Smooth muscle cell (in vitro differentiated cells): Measurements from ENCODE around the gene MARVELD1. TPM values are rescaled to one million over a fixed set of nuclear protein-coding genes. Genes with fewer than 3 reads are reported as not detected.

Source experiments
- DNase-seq: peaks from one replicate; lab custom pipeline; 2025; ENCODE audit not compliant: unreplicated experiment; lab: John Stamatoyannopoulos, UW
- H2AFZ ChIP-seq: fragments of 200-600 bp; sonication (generic); 2 replicates; pipeline ENCODE4 v1.6.0; 2016; ENCODE audit warnings: antibody characterized with exemption, low read depth, mild to moderate bottlenecking
- H3F3A ChIP-seq: fragments of 200-600 bp; sonication (generic); 2 replicates; pipeline ENCODE4 v1.6.0; 2017; ENCODE audit warnings: antibody characterized with exemption, low read depth
- H3K27ac ChIP-seq: fragments of 200-600 bp; sonication (generic); 2 replicates; pipeline ENCODE4 v1.5.1; 2016; ENCODE audit warnings: low read depth, mild to moderate bottlenecking
- H3K27me3 ChIP-seq: fragments of 200-600 bp; sonication (generic); 2 replicates; pipeline ENCODE4 v1.6.1; 2016; ENCODE audit warnings: low read depth, mild to moderate bottlenecking
- H3K36me3 ChIP-seq: fragments of 200-600 bp; sonication (generic); 2 replicates; pipeline ENCODE4 v1.5.1; 2016; ENCODE audit warnings: low read depth
- H3K4me1 ChIP-seq: fragments of 200-600 bp; sonication (generic); 2 replicates; pipeline ENCODE4 v1.5.1; 2016; ENCODE audit warnings: low read depth
- H3K4me2 ChIP-seq: fragments of 200-600 bp; sonication (generic); 2 replicates; pipeline ENCODE4 v1.6.0; 2016; ENCODE audit warnings: mild to moderate bottlenecking
- H3K4me3 ChIP-seq: fragments of 200-600 bp; sonication (generic); 2 replicates; pipeline ENCODE4 v1.5.1; 2016; ENCODE audit warnings: mild to moderate bottlenecking
- H3K79me2 ChIP-seq: fragments of 200-600 bp; sonication (generic); 2 replicates; pipeline ENCODE4 v1.6.0; 2016; ENCODE audit warnings: low read depth, mild to moderate bottlenecking
- H3K9ac ChIP-seq: fragments of 200-600 bp; sonication (generic); 2 replicates; pipeline ENCODE4 v1.6.0; 2016; ENCODE audit warnings: low read depth
- H3K9me3 ChIP-seq: fragments of 200-600 bp; sonication (generic); replicated peaks from 2 replicates; pipeline ENCODE4 v1.5.1; 2016; ENCODE audit warnings: low read depth
- H4K20me1 ChIP-seq: fragments of 200-600 bp; sonication (generic); 2 replicates; pipeline ENCODE4 v1.6.0; 2016; ENCODE audit warnings: low read depth
- WGBS: methylation state at CpG from one replicate; pipeline ENCODE4 v1.1.7; 2016; ENCODE audit warnings: low lambda C conversion rate; 5-methylcytosine and 5-hydroxymethylcytosine counted together
- polyA plus RNA-seq: library from polyadenylated mRNA; unstranded; fragments of >200 nt; fragmentation: Nextera tagmentation; extraction: Ambion mirVana; gene quantifications from 2 replicates; pipeline ENCODE4 v1.2.1, GENCODE V29; 2016
- total RNA-seq: library from RNA; depleted of rRNA; stranded (reverse); fragments of >200 nt; gene quantifications from 2 replicates; pipeline ENCODE4 v1.2.3, GENCODE V29; 2014
- TF ChIP-seq, protein P1 (sequence below): fragments of 200-600 bp; sonication (generic); IDR thresholded peaks from 2 replicates; pipeline ENCODE4 v1.5.1; 2017; ENCODE audit warnings: borderline replicate concordance, mild to moderate bottlenecking, antibody characterized with exemption; ENCODE audit not compliant: insufficient read depth, poor library complexity, severe bottlenecking

The MARVELD1 gene
- total and polyA plus RNA-seq, 2 experiments from 2014 or later, result 46.3 to 132 TPM

DNA sequence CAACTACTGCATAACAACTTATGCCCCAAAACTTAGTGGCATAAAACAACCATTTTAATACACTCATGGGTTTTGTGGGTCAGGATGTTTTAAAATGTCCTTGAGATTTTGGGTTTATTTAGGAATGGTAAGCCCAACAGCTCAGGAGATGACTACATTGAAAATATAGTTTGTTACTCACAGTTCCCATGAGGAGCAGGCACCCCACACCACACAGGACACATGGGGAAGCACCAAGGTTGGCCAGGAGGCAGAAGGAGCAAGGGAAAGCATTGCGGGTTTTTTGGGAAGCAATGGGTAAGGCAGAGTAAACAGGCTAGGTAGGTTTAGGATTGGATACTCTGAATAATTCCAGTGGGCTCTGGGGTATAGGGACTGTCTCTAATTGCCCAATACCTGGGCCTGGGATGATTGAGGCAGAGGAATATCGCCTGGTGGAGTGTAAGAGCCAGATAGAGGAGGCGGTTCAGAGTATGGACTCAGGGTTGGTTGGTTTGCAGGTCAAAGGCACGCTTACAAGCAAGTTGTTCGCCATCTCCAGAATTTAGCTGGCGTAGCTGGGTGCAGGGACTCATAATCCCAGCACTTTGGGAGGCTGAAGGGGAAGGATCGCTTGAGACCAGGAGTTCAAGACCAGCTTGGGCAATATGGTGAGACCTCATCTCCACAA is 10.0 kb upstream of the MARVELD1 start:
- DNase-seq, result no peak
- H3K9ac ChIP-seq, result no peak overlapping the region
- no peak overlapping the region for H2AFZ ChIP-seq
- no peaks in the 10 kb centered on the region for H3K27me3 ChIP-seq
- no peaks in the 10 kb centered on the region for H4K20me1 ChIP-seq
- no peaks in the 10 kb centered on the region for H3K79me2 ChIP-seq
- no peak overlapping the region for H3K4me3 ChIP-seq
- no peaks in the 10 kb centered on the region for H3K4me1 ChIP-seq
- H3K4me2 ChIP-seq, result no peak overlapping the region
- WGBS, result 93% methylated on average over 7 of the region's 7 CpGs
- H3K36me3 ChIP-seq, result no peaks in the 10 kb centered on the region
- TF ChIP-seq, protein P1, sequence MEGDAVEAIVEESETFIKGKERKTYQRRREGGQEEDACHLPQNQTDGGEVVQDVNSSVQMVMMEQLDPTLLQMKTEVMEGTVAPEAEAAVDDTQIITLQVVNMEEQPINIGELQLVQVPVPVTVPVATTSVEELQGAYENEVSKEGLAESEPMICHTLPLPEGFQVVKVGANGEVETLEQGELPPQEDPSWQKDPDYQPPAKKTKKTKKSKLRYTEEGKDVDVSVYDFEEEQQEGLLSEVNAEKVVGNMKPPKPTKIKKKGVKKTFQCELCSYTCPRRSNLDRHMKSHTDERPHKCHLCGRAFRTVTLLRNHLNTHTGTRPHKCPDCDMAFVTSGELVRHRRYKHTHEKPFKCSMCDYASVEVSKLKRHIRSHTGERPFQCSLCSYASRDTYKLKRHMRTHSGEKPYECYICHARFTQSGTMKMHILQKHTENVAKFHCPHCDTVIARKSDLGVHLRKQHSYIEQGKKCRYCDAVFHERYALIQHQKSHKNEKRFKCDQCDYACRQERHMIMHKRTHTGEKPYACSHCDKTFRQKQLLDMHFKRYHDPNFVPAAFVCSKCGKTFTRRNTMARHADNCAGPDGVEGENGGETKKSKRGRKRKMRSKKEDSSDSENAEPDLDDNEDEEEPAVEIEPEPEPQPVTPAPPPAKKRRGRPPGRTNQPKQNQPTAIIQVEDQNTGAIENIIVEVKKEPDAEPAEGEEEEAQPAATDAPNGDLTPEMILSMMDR, result no peak
- no peak overlapping the region for H3K27ac ChIP-seq
- no peaks in the 10 kb centered on the region for H3F3A ChIP-seq
- H3K9me3 ChIP-seq, result no peaks in the 10 kb centered on the region

DNA sequence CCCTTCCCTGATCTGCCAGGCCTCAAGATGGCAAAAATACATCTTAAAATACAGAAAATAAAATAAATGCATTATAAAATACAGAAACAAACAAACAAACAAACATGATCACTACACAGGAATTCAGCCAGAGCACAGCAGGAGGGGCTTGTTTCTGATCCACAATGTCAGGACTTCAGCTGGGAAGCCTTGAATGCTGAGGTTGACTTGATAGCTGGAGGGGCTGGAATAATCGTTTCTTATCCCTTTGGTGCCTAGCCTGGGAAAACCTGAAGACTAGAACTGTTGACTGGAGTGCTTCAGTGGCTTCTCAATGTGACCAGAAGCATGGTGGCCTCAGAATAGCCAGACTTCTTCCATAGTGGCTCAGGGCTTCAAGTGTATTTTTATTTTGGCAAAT is 9.2 kb upstream of the MARVELD1 start:
- Histone ChIP-seq H3K4me2 (no peak overlapping the region), H3K4me1 (no peaks in the 10 kb centered on the region), H3K27ac (no peak overlapping the region), H4K20me1 (no peaks in the 10 kb centered on the region), H3K79me2 (no peaks in the 10 kb centered on the region), H2AFZ (no peak overlapping the region), H3K36me3 (no peaks in the 10 kb centered on the region), H3F3A (no peaks in the 10 kb centered on the region), H3K4me3 (no peak overlapping the region), H3K9ac (no peak overlapping the region), H3K27me3 (no peaks in the 10 kb centered on the region), H3K9me3 (no peaks in the 10 kb centered on the region)
- TF ChIP-seq, protein P1, result no peak
- 90% methylated on average over 1 of the region's 1 CpG for WGBS
- DNase-seq, result no peak

GRCh38 chr10:97705006-97705670 is 8.4 kb upstream of the MARVELD1 start:
- no peak overlapping the region for H3K9ac ChIP-seq
- H3K79me2 ChIP-seq, result no peaks in the 10 kb centered on the region
- no peaks in the 10 kb centered on the region for H3K27me3 ChIP-seq
- H3K4me1 ChIP-seq, result no peaks in the 10 kb centered on the region
- no peak for DNase-seq
- no peak overlapping the region for H3K4me3 ChIP-seq
- TF ChIP-seq, protein P1, result no peak
- H4K20me1 ChIP-seq, result no peaks in the 10 kb centered on the region
- H3K36me3 ChIP-seq, result no peaks in the 10 kb centered on the region
- H3K27ac ChIP-seq, result no peak overlapping the region
- no peak overlapping the region for H2AFZ ChIP-seq
- no peaks in the 10 kb centered on the region for H3F3A ChIP-seq
- no peak overlapping the region for H3K4me2 ChIP-seq
- 86% methylated on average over 3 of the region's 3 CpGs for WGBS
- H3K9me3 ChIP-seq, result no peaks in the 10 kb centered on the region
